Activated CD8-positive, alpha-beta memory T cell treated with anti-CD3 and anti-CD28 coated beads, Interleukin-2, amount 50 U/mL, for 48 hours (primary cell): ENCODE data around the gene ERC1.

Experiments used
- DNase-seq: peaks from one replicate; pipeline ENCODE4 v3.0.0-alpha.2; 2020

ERC1 gene

DNA sequence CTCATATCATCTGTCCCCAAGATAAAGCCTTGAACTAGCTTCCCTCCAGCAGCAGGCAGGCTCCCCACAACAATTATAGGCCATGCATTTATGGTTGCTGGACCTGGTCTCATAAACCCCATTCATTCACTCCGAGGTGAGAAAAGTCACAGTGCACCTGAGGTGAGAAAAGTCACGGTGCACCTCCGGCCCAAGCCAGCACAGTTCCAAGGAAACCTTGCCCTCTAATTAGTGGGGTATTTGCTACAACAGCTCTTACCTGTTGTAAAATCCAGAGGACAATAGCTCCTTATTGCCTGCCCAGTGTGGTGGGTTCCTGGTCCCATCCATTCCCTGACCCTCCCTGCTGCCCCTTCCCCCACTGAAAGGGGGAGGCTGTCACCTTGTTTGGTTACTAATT is 537.8 kb downstream of the ERC1 start:
- peak; percentile 41 for DNase-seq

DNA sequence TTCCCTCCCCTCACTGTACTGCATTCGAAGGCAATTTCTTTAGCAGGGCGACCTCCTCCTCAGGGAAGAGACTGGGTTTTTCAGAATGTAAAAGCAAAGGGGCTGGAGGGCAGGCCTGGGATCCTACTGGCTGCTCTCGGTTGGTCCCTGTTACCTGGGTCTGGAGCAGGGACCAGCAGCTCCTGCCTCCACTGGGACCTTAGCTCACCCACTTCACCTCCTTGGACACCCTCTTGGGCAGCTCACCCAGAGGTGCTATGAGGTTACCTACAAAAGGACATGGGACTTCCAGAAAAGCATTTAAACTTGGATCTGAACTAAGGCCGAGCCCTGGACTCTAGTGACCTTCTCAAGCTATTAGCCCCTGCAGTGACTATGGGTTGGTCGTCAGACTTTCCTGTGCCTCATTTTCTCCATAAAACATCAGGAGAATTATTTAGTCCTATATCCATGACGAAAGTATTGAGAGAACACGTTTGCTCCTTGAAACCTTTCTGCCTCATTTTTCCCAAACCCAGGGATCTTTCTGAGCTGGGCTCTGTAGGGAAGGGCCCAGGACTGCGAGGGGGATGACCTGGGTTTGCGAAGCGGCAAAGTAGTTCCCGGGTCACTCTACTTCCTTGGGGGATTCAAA is 538.3 kb downstream of the ERC1 start:
- DNase-seq = peak; percentile 48

DNA sequence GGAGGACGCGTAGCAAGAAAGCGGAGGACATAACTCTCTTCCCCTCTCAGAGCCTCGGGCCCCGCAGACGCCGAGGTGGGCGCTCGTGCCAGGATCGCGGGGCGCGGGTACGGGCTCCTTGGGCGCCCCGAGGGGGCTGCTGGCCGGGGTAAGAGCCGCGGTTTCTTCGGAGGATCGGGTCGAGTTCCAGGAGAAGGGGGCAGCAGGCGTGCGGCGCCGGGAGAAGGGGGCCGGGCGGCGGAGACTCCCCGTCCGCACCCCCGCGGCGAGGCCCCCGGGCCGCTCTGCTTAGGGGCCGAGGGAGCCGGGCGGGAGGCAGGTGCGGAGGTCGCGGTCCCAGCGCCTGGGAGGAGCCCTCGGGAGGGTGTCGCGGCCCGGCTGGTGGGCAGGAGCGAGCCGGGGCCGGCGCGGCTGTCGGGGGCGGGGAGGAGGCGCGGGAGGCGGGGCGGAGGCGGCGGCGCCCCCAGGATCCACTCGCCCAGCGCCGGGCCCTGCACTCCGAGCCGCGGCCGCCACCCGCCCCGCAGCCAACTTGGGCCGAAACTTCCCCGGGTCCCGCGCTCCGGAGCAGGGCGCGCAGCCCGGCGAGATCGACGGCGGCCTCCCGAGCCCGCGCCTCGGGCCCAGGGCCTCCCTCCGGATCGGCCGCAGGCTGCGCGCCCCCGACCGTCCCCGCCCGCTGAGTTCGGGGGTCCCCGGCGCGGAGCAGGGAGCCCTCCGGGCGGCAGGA is 539.0 kb downstream of the ERC1 start:
- peak; percentile 52 for DNase-seq

DNA sequence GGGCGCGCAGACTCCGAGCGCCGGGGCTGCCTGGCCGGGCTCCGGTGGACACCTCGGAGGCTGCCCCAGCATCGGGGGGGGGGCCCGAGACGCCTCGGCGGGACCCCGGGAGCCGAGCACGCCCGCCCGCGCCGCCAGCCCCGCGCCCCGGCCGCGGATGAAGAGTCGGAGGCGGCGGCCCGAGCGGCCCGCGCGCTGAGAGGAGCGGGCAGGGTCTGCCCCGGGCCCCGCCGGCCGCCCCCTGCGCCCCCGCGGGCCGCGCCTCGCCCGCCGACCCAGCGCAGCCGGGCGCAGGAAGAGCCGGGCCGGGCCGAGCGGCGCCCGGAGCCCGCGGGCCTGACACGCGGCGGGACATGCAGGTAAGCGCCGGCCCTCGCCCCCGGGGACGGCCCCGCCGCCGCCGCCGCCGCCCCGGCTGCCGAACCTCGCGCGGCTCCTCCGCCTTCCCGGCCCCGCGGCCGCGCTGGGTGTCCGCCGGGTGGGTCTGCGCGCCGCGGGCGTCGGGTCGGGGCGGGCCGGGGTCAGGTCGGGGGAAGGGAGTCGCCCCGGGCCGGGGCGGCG is 539.6 kb downstream of the ERC1 start:
- no peak for DNase-seq

DNA sequence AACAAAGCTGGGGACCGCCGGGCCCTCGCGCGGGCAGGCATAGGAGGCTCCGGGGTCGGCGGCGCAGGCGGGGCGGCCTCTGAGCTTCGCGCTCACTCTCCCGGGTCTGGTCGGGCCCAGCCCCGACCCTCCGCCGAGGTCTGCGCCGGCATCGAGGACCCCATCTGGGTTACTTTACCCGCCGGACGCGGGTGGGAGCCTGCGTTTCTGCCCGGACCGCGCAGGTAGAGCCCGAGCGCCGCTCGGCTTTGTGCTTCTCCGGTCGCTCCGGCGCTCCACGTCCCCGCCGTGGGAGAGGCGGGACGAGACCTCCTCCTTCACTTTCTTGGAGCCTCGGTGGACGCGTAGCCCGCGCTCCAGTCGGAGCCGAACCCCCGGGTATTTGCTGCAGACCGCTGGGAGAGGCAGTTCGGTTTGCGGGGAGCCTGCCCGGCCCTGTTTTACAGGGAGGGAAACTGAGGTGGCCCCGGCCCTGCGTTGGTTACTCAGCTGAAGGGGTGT is 540.2 kb downstream of the ERC1 start:
- DNase-seq = peak; percentile 61

DNA sequence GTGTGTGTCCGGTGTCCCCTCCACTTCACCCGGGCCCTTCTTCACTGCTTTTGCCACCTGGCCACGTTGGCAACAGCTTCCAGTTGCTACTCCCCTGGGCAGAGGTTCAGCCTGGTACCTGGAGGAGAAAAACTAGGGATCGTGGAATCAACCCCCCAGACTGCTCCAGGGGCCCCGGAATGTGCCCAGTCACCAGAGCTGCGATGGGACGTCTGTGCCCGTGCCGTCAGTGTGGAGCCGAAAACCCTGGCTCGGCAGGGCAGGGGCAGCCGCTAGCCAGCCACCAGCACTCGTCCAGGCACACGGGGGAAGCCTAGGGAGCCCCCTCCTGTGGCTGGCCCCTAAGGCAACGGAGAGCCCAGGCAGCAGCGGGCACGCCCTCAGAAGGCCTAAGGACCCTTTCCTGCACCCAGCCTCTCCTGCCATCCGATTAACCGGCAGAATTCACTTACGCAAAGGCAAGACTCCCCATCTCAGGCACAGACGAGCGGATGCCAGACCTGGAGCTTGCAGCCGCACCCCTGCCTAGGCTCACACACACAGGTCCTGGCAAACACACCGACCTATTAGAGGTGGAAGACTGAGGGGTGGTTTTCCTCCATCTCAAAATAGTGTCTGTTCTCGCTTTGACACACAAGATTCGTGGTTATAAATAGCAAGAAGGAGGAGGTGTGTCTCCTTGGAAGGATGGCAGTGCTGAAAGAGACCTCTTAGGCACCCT is 540.8 kb downstream of the ERC1 start:
- DNase-seq = peak; percentile 55

DNA sequence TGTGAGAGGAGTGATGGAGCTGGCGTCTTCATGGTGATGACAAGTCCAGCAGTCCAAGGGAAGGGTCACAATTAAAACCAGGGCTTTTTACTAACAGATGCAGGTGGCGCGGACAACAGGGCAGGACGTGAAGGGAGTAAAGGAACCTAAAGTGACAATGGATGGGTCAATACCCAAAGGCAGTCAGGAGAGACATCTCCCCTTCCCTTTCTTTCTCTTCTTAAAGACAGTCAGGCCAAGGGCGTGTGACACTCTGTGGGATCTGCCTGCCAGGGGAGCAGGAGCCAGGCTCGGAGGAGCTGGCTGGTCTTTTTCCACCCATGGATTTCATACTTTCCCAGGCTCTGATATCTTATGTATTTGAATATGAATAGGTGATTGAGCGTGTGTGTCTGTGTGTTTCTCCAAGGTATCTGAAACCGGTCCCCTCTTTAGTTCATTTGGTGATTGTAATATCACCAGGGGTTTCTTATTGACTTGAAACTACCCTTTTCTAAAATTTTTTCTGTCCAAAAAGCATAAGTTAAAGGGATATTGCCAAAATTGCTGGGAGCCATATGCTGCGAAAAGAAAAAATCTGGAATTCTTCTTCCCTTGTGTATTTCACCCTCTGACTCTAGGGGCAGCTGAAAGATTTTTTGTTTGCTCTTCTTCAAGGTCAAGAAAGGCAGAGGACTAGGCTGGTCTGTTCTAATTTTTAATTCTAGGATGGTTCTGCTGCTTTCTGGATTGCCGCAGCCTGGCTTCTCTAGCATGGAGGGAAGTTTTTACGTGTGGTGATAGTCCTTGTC is 541.5 kb downstream of the ERC1 start:
- peak; percentile 50 for DNase-seq

DNA sequence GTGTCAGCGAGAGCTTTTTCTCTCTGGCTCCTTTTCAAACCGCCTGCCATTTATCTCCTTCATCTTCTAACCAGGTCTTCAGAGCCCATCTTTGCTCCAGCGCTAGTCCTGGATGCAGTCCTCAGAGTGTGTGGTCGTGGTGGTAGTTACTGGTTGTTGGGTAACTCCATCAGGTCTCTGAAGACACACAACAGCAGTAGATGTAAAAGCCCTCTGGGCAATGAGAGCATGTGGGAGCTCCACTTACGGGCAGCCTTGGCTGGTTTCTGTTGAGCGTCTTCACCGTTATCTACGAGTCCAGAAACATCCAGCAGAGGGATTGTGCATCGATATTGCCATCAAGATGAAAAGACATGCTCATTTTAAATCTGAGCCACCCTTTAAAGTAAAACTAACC is 542.2 kb downstream of the ERC1 start:
- DNase-seq = peak; percentile 59

DNA sequence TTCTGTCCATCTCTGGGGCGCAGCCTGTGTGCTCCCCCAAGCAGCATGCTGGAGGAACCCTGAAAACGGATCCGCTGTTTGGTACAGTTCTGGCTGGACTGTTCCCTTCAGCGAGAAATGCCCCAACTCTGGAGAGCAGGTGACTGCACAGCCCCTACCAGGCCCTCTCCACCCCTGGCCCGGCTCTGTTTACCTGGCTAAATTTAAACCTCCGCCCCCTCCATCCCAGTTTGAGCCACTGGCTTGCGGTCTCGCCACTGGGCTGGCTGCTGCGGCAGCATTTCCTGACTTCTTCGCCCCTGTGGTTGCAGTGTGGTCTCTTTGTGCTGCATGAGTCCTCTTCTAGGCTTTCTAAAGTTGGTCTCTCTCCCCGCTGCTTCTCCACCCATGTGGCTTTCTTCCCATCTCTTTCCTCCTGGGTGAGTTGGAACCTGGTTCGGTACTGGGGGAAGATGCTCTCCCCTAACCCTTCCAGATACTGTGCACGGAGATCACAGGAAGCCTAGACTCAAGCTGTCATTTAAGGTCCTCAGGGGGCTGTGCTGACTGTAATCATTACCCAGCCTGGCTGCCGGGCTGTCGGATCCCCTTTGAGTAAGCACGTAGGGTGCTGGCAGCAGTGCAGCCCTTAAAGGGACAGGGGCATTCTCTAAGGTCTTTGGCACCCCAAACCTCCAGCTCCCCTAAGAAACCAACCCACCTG is 542.7 kb downstream of the ERC1 start:
- DNase-seq = peak; percentile 79

DNA sequence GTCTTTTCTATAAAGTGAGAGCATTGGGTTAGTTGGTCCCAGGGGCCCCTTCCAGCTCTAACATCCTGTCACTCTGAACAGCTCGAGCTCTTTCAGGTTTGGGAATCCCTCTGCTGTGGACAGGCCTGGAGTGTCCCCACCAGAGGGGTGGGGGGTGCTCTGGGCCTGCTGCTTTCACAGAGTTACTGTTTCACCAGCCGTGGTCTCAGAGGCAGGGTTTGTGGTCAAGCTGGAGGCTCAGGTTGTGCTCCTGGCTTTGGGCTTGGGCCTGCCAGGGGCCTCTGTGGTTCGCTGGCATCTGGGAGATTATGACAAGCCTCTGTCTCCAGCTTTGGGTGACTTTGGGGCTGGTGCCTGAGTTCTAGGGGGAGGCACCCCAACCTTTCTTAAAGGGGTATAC is 543.7 kb downstream of the ERC1 start:
- DNase-seq = peak; percentile 54

DNA sequence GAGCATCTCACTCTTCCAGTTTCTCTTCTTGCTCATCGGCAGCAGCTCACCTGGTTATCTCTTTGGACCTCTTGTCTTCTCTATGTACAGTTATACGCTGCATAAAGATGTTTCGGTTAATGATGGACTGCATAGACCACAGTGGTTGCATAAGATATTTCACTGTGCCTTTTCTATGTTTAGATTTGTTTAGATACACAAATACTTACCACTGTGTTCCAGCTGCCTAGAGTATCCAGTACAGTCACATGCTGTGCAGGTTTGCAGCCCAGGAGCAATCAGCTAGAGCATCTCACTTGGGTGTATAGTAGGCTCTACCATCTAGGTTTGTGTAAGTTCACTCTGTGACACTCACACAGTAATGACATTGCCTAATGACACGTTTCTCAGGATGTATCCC is 545.8 kb downstream of the ERC1 start:
- no peak for DNase-seq

DNA sequence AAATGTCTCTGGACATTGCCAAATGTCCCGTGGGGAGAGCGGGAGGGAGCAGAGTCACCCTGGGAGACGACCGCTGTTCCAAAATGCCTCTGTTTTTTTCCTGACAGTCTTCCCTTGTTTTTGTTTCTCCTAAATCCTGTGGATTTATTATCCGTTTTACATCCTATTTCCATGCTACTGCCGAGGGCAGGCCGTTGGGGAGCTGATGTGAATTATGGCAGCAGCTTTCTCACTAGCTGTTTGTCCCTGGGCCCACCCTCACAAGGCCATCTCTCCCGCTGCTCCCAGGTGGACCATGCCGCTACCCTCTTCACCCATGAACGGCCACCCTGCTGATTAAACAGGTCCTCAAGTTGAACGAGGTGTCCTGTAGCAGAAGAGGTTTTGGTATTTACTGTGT is 548.1 kb downstream of the ERC1 start:
- no peak for DNase-seq

DNA sequence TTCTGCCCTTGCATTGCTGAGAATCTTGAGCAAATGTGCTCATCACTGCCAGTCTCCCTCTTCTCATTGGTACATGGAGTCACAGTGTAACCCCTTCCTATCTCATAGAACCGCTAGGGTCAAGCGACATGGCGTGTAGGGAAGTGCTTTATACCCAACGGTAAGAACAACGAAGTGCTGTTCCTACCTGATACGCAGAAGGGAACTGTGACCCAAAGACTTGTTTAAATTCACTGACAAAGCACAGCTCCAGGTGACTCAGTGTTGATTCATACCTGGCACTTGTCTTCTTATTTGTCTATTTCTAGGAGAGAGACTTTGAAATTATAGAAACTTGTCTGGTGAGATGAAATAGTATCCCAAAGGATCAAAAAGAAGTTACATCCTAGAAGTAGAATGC is 549.7 kb downstream of the ERC1 start:
- no peak for DNase-seq

DNA sequence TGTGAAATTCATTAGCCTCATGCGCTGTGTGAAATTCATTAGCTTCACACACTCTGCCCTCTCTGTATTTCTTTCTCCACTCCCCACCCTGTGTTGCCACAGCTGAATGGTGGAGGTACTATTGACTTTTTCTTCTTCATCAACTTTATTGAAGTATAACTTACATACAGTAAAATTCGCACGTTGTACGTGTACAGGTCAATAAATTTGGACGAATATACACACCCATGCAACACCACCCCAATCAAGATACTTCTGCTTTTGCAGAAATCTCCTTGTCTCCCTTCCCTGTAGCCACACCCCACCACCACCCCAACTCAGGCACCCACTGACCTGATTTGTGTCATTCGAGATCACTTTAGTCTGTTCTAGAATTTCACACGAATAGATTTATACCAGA is 551.6 kb downstream of the ERC1 start:
- no peak for DNase-seq

DNA sequence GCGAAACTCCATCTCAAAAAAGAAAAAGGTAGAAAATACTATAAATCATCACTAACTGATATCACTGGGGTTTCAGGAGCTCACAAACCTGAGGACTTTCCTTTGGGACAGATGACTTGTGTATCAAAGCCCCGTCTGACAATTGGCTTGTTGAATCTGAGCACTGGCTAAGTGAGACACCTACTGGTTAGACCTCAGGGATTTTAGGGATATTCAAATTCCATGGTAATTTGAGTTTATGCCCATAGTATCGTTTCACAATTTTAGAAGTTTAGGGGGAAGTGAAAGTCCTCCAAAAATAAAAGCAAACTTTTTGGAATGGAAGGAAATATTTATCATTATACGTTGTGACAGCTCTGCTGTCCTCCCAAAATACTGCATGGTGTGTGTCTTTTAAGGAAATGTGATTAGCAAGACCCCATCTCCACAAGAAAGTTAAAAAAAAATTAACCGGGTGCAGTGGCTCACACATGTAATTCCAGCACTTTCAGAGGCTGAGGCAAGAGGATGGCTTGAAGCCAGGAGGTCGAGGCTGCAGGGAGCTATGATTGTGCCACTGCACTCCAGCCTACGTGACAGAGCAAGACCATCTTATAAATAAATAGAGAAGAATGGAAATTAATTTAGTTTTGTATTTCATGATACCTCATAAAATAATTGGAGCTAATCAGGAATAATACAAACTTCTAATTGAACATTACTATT is 554.1 kb downstream of the ERC1 start:
- no peak for DNase-seq
